ENCODE results near the gene GNG4. TPM values are rescaled to one million over a fixed set of nuclear protein-coding genes. Genes with fewer than 3 reads are reported as not detected.

Gene GNG4
- total and polyA plus RNA-seq, 2 of the 4 experiments (the other 2 are of a cell fraction), result 0.18 to 0.29 TPM

GRCh38 chr1:235652364-235652763, 2.8 kb upstream of the GNG4 start:
- H3K4me1 ChIP-seq (ENCODE audit: control insufficient read depth, insufficient read depth, low read length), result no peaks in the 10 kb centered on the region
- H3K23ac ChIP-seq (ENCODE audit: low read depth, low read length), result no peak overlapping the region
- H3K9ac ChIP-seq (ENCODE audit: low read depth, low read length), result no peak overlapping the region
- no peak overlapping the region for H2BK5ac ChIP-seq (ENCODE audit: low read depth, low read length, poor library complexity, severe bottlenecking)
- no peak overlapping the region for H4K5ac ChIP-seq (ENCODE audit: low read depth, low read length)
- no peak overlapping the region for H2AK9ac ChIP-seq (replicated peaks; ENCODE audit: low read depth, low read length, poor library complexity)
- in situ Hi-C loops (cut with MboI; ENCODE audit: low sequenced_read_pairs), result no loop called here
- H2BK20ac ChIP-seq (ENCODE audit: low read depth, low read length), result no peak overlapping the region
- H3K14ac ChIP-seq (replicated peaks; ENCODE audit: low read depth, low read length), result no peak overlapping the region
- intact Hi-C loops (cut with micrococcal nuclease), result no loop called here
- WGBS, 2 experiments (ENCODE audit: extremely low coverage in 2 of 2, insufficient read length in 1 of 2), result 91% methylated on average over 4 of the region's 11 CpGs; no CpG with 5 or more reads in 1 of the 2 experiments
- H4K91ac ChIP-seq (ENCODE audit: insufficient read depth, low read depth, low read length), result no peak overlapping the region
- ChIA-PET POLR2A (ENCODE audit: unreplicated experiment) (no interaction called here), CTCF (no interaction called here)
- no peak overlapping the region for H3K4me3 ChIP-seq (ENCODE audit: insufficient read depth, low read depth, low read length)
- no peak overlapping the region for H3K4ac ChIP-seq (ENCODE audit: low read depth, low read length)
- H3K27me3 ChIP-seq (ENCODE audit: control insufficient read depth, insufficient read depth, low read length), result peaks cover 32% of the 10 kb centered on the region
- no peak overlapping the region for H2BK15ac ChIP-seq (ENCODE audit: low read depth, low read length)
- no peaks in the 10 kb centered on the region; the same call in none of the 2 replicates for H3K9me3 ChIP-seq (ENCODE audit: control insufficient read depth, insufficient read depth, low read length)
- no peaks in the 10 kb centered on the region for H3K9me1 ChIP-seq (ENCODE audit: insufficient read depth, low read length)
- H4K20me1 ChIP-seq (ENCODE audit: insufficient read depth, low read length), result 0 out of 2 replicates have a peak, but pooled peaks cover 3% of the 10 kb centered on the region
- no peak overlapping the region for H4K8ac ChIP-seq (ENCODE audit: low read depth in 2 of 2, low read length in 2 of 2)
- no TSS peak for BruUV-seq (replicated peaks)
- no peak overlapping the region for H2AFZ ChIP-seq (replicated peaks; ENCODE audit: low read length, poor library complexity)
- ATAC-seq (ENCODE audit: low read depth) (no peak), DNase-seq (no peak)
- no peak overlapping the region for H2BK120ac ChIP-seq (ENCODE audit: low read depth, low read length)
- no peak overlapping the region for H2AK5ac ChIP-seq (ENCODE audit: low read depth, low read length)
- no peak for TF ChIP-seq ELK1 (IDR thresholded peaks at IDR 0.05; ENCODE audit: borderline replicate concordance, low read depth, low read length)
- TF ChIP-seq CTCF (conservative IDR thresholded peaks at IDR 0.05; ENCODE audit: low read depth, low read length), result no peak
- TF ChIP-seq BHLHE40 (IDR thresholded peaks at IDR 0.05; ENCODE audit: low read depth, low read length), result no peak
- no peak for TF ChIP-seq FOS (IDR thresholded peaks at IDR 0.05; ENCODE audit: low read depth, low read length)
- no peak for TF ChIP-seq NFE2L2 (IDR thresholded peaks at IDR 0.05; ENCODE audit: low read depth, low read length)
- dilution Hi-C loops (cut with HindIII; ENCODE audit: low sequenced_read_pairs, unreplicated experiment), result no loop called here
- H3K4me2 ChIP-seq (ENCODE audit: low read depth, low read length), result no peak overlapping the region
- no peak overlapping the region for H3K27ac ChIP-seq (ENCODE audit: insufficient read depth, low read length)
- H3K56ac ChIP-seq (ENCODE audit: extremely low read depth, insufficient read depth, low read length), result no peak overlapping the region
- H3K79me1 ChIP-seq (ENCODE audit: low read depth in 1 of 2, low read length in 2 of 2), result no peaks in the 10 kb centered on the region
- no peaks in the 10 kb centered on the region for H3K36me3 ChIP-seq (ENCODE audit: control insufficient read depth, insufficient read depth, low read length)
- H3K18ac ChIP-seq (ENCODE audit: low read depth, low read length), result no peak overlapping the region
